Upper lobe of left lung (tissue), 6 donors: ENCODE results near the gene AGBL4. TPM values are rescaled to one million over a fixed set of nuclear protein-coding genes. Genes with fewer than 3 reads are reported as not detected.

Experiments used
- ATAC-seq, 2 donors: fragments of 200-7000 bp; cut with Tn5 transposase; one replicate each; pipeline ENCODE4 v1.9.1; 2022; ENCODE audit warnings: mild to moderate bottlenecking in 2 of 2, moderate library complexity in 2 of 2; ENCODE audit not compliant: low FRiP score in 2 of 2
- DNase-seq, 2 donors: peaks; one replicate each; pipeline ENCODE4 v3.0.0-alpha.2; 2019 to 2020
- H3K27ac ChIP-seq, 4 donors: fragments of 200-600 bp; sonication (generic); one replicate each; pipeline ENCODE4 v1.5.1; 2016 to 2019
- H3K27me3 ChIP-seq, 4 donors: fragments of 200-600 bp; sonication (generic); one replicate each; pipeline ENCODE4 v1.5.1; 2017 to 2019
- H3K36me3 ChIP-seq, 4 donors: fragments of 200-600 bp; sonication (generic); one replicate each; pipeline ENCODE4 v1.5.1; 2016 to 2019
- H3K4me1 ChIP-seq, 4 donors: fragments of 200-600 bp; sonication (generic); one replicate each; pipeline ENCODE4 v1.5.1; 2018 to 2019
- H3K4me3 ChIP-seq, 4 donors: fragments of 200-600 bp; sonication (generic); one replicate each; pipeline ENCODE4 v1.5.1; 2017 to 2019; ENCODE audit warnings: mild to moderate bottlenecking in 2 of 4, moderate library complexity in 1 of 4
- H3K9me3 ChIP-seq, 4 donors: fragments of 200-600 bp; sonication (generic); one replicate each; pipeline ENCODE4 v1.5.1; 2018 to 2019
- EP300 ChIP-seq, 4 donors: sonication (generic); formaldehyde crosslinking; IDR thresholded peaks; one replicate each; pipeline ENCODE4 v1.5.1; 2017; ENCODE audit warnings: antibody characterized with exemption in 4 of 4, control low read depth in 2 of 4
- POLR2A ChIP-seq, 4 donors: fragments of 450-650 bp; IDR thresholded peaks; one replicate each; pipeline ENCODE4 v1.5.1; 2016 to 2017; ENCODE audit warnings: antibody characterized with exemption in 4 of 4, mild to moderate bottlenecking in 2 of 4
- POLR2AphosphoS5 ChIP-seq, 2 donors: sonication (generic); formaldehyde crosslinking; IDR thresholded peaks; one replicate each; pipeline ENCODE4 v1.5.1; 2017; ENCODE audit warnings: antibody characterized with exemption in 2 of 2
- WGBS, 2 donors: methylation state at CpG; one replicate each; pipeline ENCODE4 v1.1.5; 2017 to 2018; 5-methylcytosine and 5-hydroxymethylcytosine counted together
- total RNA-seq, 6 donors: library from RNA; depleted of rRNA in 4 of 6; stranded (reverse); fragments of >200 nt in 4 of 6; gene quantifications; one replicate each; pipeline versions ENCODE4 v1.1.0 to v1.2.1, GENCODE V29; 2016 to 2021
- TF ChIP-seq, protein P1 (sequence below), 6 experiments: fragments of 450-650 bp in 4 of 6; fragments of 200-600 bp in 2 of 6; sonication (generic) in 2 of 6; IDR thresholded peaks; one replicate each; pipeline ENCODE4 v1.5.1; 2016 to 2019; ENCODE audit warnings: antibody characterized with exemption in 6 of 6
- donor health status: DM: no; HTN: no; CAD: no; lungs with moderate emphysema.
- donor health status: DM: no; HTN: yes; CAD: no; lungs with severe emphysema.

Gene AGBL4
- total RNA-seq, 6 donors from 2014 or later = 0.57 to 10.5 (median 1.5) TPM

GRCh38 chr1:48930011-48930410, 1093.7 kb downstream of the AGBL4 start:
- WGBS, 2 donors = 75 to 82% methylated on average over 4 of the region's 4 CpGs
- Histone ChIP-seq H3K36me3 (no peaks in the 10 kb centered on the region), H3K4me1 (peaks cover 0 to 3% (median 0%) of the 10 kb centered on the region in 4 donors), H3K27me3 (no peaks in the 10 kb centered on the region), H3K9me3 (no peaks in the 10 kb centered on the region), H3K27ac (no peak overlapping the region), H3K4me3 (no peak overlapping the region)
- ATAC-seq = no peak
- no peak for DNase-seq
- TF ChIP-seq, protein P1, sequence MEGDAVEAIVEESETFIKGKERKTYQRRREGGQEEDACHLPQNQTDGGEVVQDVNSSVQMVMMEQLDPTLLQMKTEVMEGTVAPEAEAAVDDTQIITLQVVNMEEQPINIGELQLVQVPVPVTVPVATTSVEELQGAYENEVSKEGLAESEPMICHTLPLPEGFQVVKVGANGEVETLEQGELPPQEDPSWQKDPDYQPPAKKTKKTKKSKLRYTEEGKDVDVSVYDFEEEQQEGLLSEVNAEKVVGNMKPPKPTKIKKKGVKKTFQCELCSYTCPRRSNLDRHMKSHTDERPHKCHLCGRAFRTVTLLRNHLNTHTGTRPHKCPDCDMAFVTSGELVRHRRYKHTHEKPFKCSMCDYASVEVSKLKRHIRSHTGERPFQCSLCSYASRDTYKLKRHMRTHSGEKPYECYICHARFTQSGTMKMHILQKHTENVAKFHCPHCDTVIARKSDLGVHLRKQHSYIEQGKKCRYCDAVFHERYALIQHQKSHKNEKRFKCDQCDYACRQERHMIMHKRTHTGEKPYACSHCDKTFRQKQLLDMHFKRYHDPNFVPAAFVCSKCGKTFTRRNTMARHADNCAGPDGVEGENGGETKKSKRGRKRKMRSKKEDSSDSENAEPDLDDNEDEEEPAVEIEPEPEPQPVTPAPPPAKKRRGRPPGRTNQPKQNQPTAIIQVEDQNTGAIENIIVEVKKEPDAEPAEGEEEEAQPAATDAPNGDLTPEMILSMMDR (IDR thresholded peaks at IDR 0.05) = no peak
- TF ChIP-seq EP300 (IDR thresholded peaks at IDR 0.05) (no peak), POLR2A (IDR thresholded peaks at IDR 0.05) (no peak), POLR2AphosphoS5 (IDR thresholded peaks at IDR 0.05) (no peak)

DNA sequence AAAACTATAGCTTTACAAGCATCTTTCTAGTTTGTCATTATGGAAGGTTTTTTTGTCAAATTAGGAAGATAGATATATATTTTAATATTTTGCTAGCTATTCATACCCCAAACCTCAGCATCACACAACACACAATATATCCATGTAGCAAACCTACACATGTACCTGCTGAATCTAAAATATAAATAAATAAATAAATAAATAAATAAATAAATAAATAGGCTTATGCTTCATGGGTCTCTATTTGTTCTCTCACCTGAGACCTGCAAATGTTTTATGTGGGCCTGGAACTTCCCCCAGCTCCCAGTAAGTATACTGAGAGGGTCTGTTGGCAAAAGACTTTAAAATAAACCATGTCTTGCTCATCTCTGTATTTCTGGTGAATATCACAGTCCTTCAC, 1099.7 kb downstream of the AGBL4 start:
- Histone ChIP-seq H3K27me3 (no peaks in the 10 kb centered on the region), H3K4me3 (no peak overlapping the region), H3K27ac (no peak overlapping the region), H3K36me3 (no peaks in the 10 kb centered on the region), H3K4me1 (no peaks in the 10 kb centered on the region), H3K9me3 (no peaks in the 10 kb centered on the region)
- DNase-seq = no peak
- TF ChIP-seq POLR2AphosphoS5 (IDR thresholded peaks at IDR 0.05) = no peak
- ATAC-seq = no peak

GRCh38 chr1:48923116-48923515, 1100.6 kb downstream of the AGBL4 start:
- DNase-seq (no peak), ATAC-seq (no peak)
- Histone ChIP-seq H3K36me3 (no peaks in the 10 kb centered on the region), H3K4me1 (no peaks in the 10 kb centered on the region), H3K4me3 (no peak overlapping the region), H3K9me3 (no peaks in the 10 kb centered on the region), H3K27ac (no peak overlapping the region), H3K27me3 (no peaks in the 10 kb centered on the region)
- 90 to 91% methylated on average over 1 of the region's 1 CpG for WGBS, 2 donors
- TF ChIP-seq POLR2A (IDR thresholded peaks at IDR 0.05) (no peak), POLR2AphosphoS5 (IDR thresholded peaks at IDR 0.05) (no peak), EP300 (IDR thresholded peaks at IDR 0.05) (no peak)
- TF ChIP-seq, protein P1 (IDR thresholded peaks at IDR 0.05) = no peak

- no peak for ATAC-seq
- no peaks in the 10 kb centered on the region for H3K27me3 ChIP-seq
- no peak overlapping the region for H3K4me3 ChIP-seq
- H3K4me1 ChIP-seq = no peaks in the 10 kb centered on the region
- TF ChIP-seq, protein P1 (IDR thresholded peaks at IDR 0.05) = no peak
- TF ChIP-seq EP300 (IDR thresholded peaks at IDR 0.05) (no peak), POLR2AphosphoS5 (IDR thresholded peaks at IDR 0.05) (no peak), POLR2A (IDR thresholded peaks at IDR 0.05) (no peak)
- DNase-seq = no peak
- H3K36me3 ChIP-seq = no peaks in the 10 kb centered on the region
- 87 to 89% methylated on average over 3 of the region's 3 CpGs for WGBS, 2 donors
- no peaks in the 10 kb centered on the region for H3K9me3 ChIP-seq
- H3K27ac ChIP-seq = no peak overlapping the region
Measured at GRCh38 chr1:48920851-48921250, 1102.9 kb downstream of the AGBL4 start.

DNA sequence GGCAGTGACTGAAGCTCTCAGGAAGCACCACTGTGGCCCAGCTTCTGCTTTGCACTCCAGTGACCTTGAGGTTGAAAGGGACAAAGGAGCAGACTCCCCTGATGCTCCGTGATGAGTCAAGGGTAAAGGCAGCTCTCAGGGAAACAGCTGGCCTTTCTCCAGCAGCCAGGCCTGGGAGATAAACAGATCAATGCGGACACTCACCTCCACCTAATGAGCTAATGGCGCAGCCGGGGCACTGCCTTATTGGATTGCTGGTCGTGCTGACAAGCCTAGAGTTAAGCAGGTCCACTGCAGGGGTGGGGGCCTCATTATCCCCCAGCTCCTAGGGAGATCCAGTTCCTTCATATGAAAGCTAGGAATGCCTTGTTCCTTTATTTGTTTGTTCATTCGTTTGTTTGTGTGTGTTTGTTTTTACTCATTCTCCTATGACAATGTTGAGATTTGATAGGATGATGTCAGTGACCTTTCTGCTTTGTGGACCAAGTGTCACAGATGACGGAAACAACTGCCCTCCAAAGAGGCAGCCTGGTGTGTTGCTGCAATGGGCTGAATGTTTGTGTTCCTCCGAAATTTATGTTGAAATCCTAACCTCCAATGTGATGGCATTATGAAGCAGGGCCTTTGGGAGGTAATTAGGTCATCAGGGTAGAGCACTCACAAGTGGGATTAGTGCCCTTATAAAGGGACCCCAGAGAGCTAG, 1105.7 kb downstream of the AGBL4 start:
- Histone ChIP-seq H3K36me3 (no peaks in the 10 kb centered on the region), H3K9me3 (no peaks in the 10 kb centered on the region), H3K4me3 (no peak overlapping the region), H3K27me3 (no peaks in the 10 kb centered on the region), H3K27ac (no peak overlapping the region), H3K4me1 (no peaks in the 10 kb centered on the region)
- WGBS, 2 donors = 70 to 81% methylated on average over 4 to 8 of the region's 8 CpGs
- DNase-seq (no peak), ATAC-seq (no peak)
- TF ChIP-seq, protein P1 (IDR thresholded peaks at IDR 0.05) = no peak
- TF ChIP-seq POLR2AphosphoS5 (IDR thresholded peaks at IDR 0.05) (no peak), POLR2A (IDR thresholded peaks at IDR 0.05) (no peak), EP300 (IDR thresholded peaks at IDR 0.05) (no peak)
